Trophoblast cell (in vitro differentiated cells and primary cell): Measurements from ENCODE around the gene MAT2A.

Source experiments
- DNase-seq, 2 donors: peaks; one replicate each; pipeline ENCODE4 v3.0.0-alpha.2; 2016
- H2AFZ ChIP-seq: 2 replicates; pipeline ENCODE4 v1.6.1; 2013; ENCODE audit warnings: low read length, moderate library complexity, mild to moderate bottlenecking; ENCODE audit not compliant: insufficient read depth, poor library complexity
- H2AK5ac ChIP-seq: 2 replicates; pipeline ENCODE4 v1.6.1; 2013; ENCODE audit warnings: mild to moderate bottlenecking, low read length
- H2BK120ac ChIP-seq: 2 replicates; pipeline ENCODE4 v1.6.1; 2013; ENCODE audit warnings: low read length, mild to moderate bottlenecking, moderate library complexity; ENCODE audit not compliant: insufficient read depth, poor library complexity
- H2BK12ac ChIP-seq: 2 replicates; pipeline ENCODE4 v1.6.1; 2013; ENCODE audit warnings: mild to moderate bottlenecking, low read length, moderate library complexity
- H2BK5ac ChIP-seq: 2 replicates; pipeline ENCODE4 v1.6.1; 2013; ENCODE audit warnings: low read length, low read depth, moderate library complexity, mild to moderate bottlenecking; ENCODE audit not compliant: poor library complexity
- H3K14ac ChIP-seq: 2 replicates; pipeline ENCODE4 v1.6.1; 2013; ENCODE audit warnings: mild to moderate bottlenecking, low read length
- H3K18ac ChIP-seq: 2 replicates; pipeline ENCODE4 v1.6.1; 2013; ENCODE audit warnings: mild to moderate bottlenecking, low read length
- H3K23ac ChIP-seq: 2 replicates; pipeline ENCODE4 v1.6.1; 2013; ENCODE audit warnings: low read length
- H3K27ac ChIP-seq: 2 replicates; pipeline ENCODE4 v1.5.1; 2013; ENCODE audit warnings: low read depth, mild to moderate bottlenecking, inconsistent platforms, low read length, moderate library complexity
- H3K27me3 ChIP-seq: 2 replicates; pipeline ENCODE4 v1.6.1; 2013; ENCODE audit warnings: inconsistent platforms, mild to moderate bottlenecking, low read length, moderate library complexity; ENCODE audit not compliant: insufficient read depth
- H3K36me3 ChIP-seq, 2 experiments: 1 replicate in 1 of 2; 2 replicates in 1 of 2; pipeline ENCODE4 v1.6.1; 2013; ENCODE audit warnings: low read length in 2 of 2, mild to moderate bottlenecking in 2 of 2, moderate library complexity in 1 of 2; ENCODE audit not compliant: insufficient read depth in 2 of 2, control insufficient read depth in 1 of 2
- H3K4ac ChIP-seq: 2 replicates; pipeline ENCODE4 v1.6.1; 2013; ENCODE audit warnings: low read depth, mild to moderate bottlenecking, low read length, moderate library complexity
- H3K4me1 ChIP-seq, 2 experiments: 1 replicate in 1 of 2; 2 replicates in 1 of 2; pipeline ENCODE4 v1.6.1; 2013; ENCODE audit warnings: low read length in 2 of 2, mild to moderate bottlenecking in 2 of 2, moderate library complexity in 1 of 2; ENCODE audit not compliant: insufficient read depth in 2 of 2, control insufficient read depth in 1 of 2
- H3K4me2 ChIP-seq: 2 replicates; pipeline ENCODE4 v1.6.1; 2013; ENCODE audit warnings: inconsistent platforms, mild to moderate bottlenecking, low read length, moderate library complexity
- H3K4me3 ChIP-seq: 2 replicates; pipeline ENCODE4 v1.5.1; 2013; ENCODE audit warnings: mild to moderate bottlenecking, low read depth, low read length, inconsistent platforms
- H3K79me1 ChIP-seq: one replicate; pipeline ENCODE4 v1.6.1; 2013; ENCODE audit warnings: low read length
- H3K79me2 ChIP-seq: 2 replicates; pipeline ENCODE4 v1.6.1; 2013; ENCODE audit warnings: low read length, mild to moderate bottlenecking; ENCODE audit not compliant: control insufficient read depth, insufficient read depth, poor library complexity
- H3K9ac ChIP-seq: 2 replicates; pipeline ENCODE4 v1.6.1; 2013; ENCODE audit warnings: mild to moderate bottlenecking, low read length
- H3K9me3 ChIP-seq: 2 replicates; pipeline ENCODE4 v1.6.1; 2013; ENCODE audit warnings: low read depth, mild to moderate bottlenecking, control low read depth, inconsistent platforms, low read length; ENCODE audit not compliant: insufficient read depth
- H4K12ac ChIP-seq: 2 replicates; pipeline ENCODE4 v1.6.1; 2013; ENCODE audit warnings: low read depth, mild to moderate bottlenecking, low read length, moderate library complexity
- H4K8ac ChIP-seq: 2 replicates; pipeline ENCODE4 v1.6.1; 2013; ENCODE audit warnings: low read depth, mild to moderate bottlenecking, low read length, moderate library complexity
- H4K91ac ChIP-seq: one replicate; pipeline ENCODE4 v1.6.1; 2013; ENCODE audit warnings: low read depth, mild to moderate bottlenecking, low read length, moderate library complexity
- WGBS: extraction: QIAGEN DNeasy Blood & Tissue Kit; methylation state at CpG from one replicate; pipeline ENCODE4 v1.1.7; 2013; ENCODE audit warnings: missing lambda C conversion rate; ENCODE audit not compliant: insufficient read length, insufficient coverage; ENCODE audit errors: extremely low coverage; 5-methylcytosine and 5-hydroxymethylcytosine counted together

MAT2A gene

GRCh38 chr2:85539361-85540132 lies 579 bp downstream of the MAT2A start:
- H3K79me1 ChIP-seq, result peaks cover 21% of the 10 kb centered on the region
- peaks cover 2% of the 10 kb centered on the region for H3K9me3 ChIP-seq
- H3K9ac ChIP-seq, result peak overlapping the region; percentile 99
- H2BK120ac ChIP-seq, result peak overlapping the region; percentile 93
- H2BK12ac ChIP-seq, result peak overlapping the region; percentile 86
- peak overlapping the region; percentile 95 for H2BK5ac ChIP-seq
- H2AK5ac ChIP-seq, result peak overlapping the region; percentile 100
- H4K8ac ChIP-seq, result peak overlapping the region; percentile 91
- H3K18ac ChIP-seq, result peak overlapping the region; percentile 100
- peak overlapping the region; percentile 98 for H4K91ac ChIP-seq
- H3K23ac ChIP-seq, result no peak overlapping the region
- H3K36me3 ChIP-seq, result peaks cover 3 to 27% of the 10 kb centered on the region in 2 experiments
- peak in 1 of 2 donors; percentile 43 for DNase-seq
- no CpG with 5 or more reads among the region's 67 CpGs for WGBS
- peak overlapping the region; percentile 100 for H3K4ac ChIP-seq
- no peaks in the 10 kb centered on the region for H3K27me3 ChIP-seq
- H3K79me2 ChIP-seq, result peaks cover 26% of the 10 kb centered on the region
- peak overlapping the region; percentile 79 for H3K27ac ChIP-seq
- peaks cover 0 to 7% of the 10 kb centered on the region in 2 experiments for H3K4me1 ChIP-seq
- peak overlapping the region; percentile 69 for H3K4me2 ChIP-seq
- H2AFZ ChIP-seq, result peak overlapping the region; percentile 88
- peak overlapping the region; percentile 100 for H3K14ac ChIP-seq
- H4K12ac ChIP-seq, result peak overlapping the region; percentile 95
- H3K4me3 ChIP-seq, result peak overlapping the region; percentile 96

GRCh38 chr2:85540133-85540648 lies 1.2 kb downstream of the MAT2A start:
- Histone ChIP-seq H3K36me3 (peaks cover 5 to 32% of the 10 kb centered on the region in 2 experiments), H2BK5ac (no peak overlapping the region), H2AFZ (no peak overlapping the region), H3K4ac (peak overlapping the region; percentile 100), H2AK5ac (no peak overlapping the region), H3K9ac (peak overlapping the region; percentile 99), H3K79me2 (peaks cover 26% of the 10 kb centered on the region), H3K4me1 (peaks cover 0 to 7% of the 10 kb centered on the region in 2 experiments), H3K4me2 (peak overlapping the region; percentile 69), H3K4me3 (peak overlapping the region; percentile 96), H4K12ac (no peak overlapping the region), H3K23ac (no peak overlapping the region), H4K8ac (no peak overlapping the region), H3K79me1 (peaks cover 21% of the 10 kb centered on the region), H3K9me3 (peaks cover 2% of the 10 kb centered on the region), H3K27me3 (no peaks in the 10 kb centered on the region), H3K14ac (no peak overlapping the region), H3K18ac (no peak overlapping the region), H2BK12ac (no peak overlapping the region), H4K91ac (no peak overlapping the region), H3K27ac (no peak overlapping the region), H2BK120ac (no peak overlapping the region)
- DNase-seq, result no peak
- no CpG with 5 or more reads among the region's 11 CpGs for WGBS

GRCh38 chr2:85541262-85541661 lies 2.3 kb downstream of the MAT2A start:
- Histone ChIP-seq H3K4me2 (peak overlapping the region; percentile 57), H3K27me3 (no peaks in the 10 kb centered on the region), H3K4ac (peak overlapping the region; percentile 84), H3K14ac (no peak overlapping the region), H3K18ac (no peak overlapping the region), H2BK120ac (no peak overlapping the region), H3K79me2 (peaks cover 26% of the 10 kb centered on the region), H3K9ac (no peak overlapping the region), H3K4me1 (peaks cover 0 to 7% of the 10 kb centered on the region in 2 experiments), H2AK5ac (no peak overlapping the region), H2BK12ac (no peak overlapping the region), H3K79me1 (peaks cover 21% of the 10 kb centered on the region), H2BK5ac (no peak overlapping the region), H4K12ac (no peak overlapping the region), H4K91ac (no peak overlapping the region), H3K27ac (no peak overlapping the region), H3K36me3 (peaks cover 9 to 38% of the 10 kb centered on the region in 2 experiments), H3K4me3 (no peak overlapping the region), H4K8ac (no peak overlapping the region), H2AFZ (no peak overlapping the region), H3K23ac (no peak overlapping the region), H3K9me3 (peaks cover 2% of the 10 kb centered on the region)
- no CpG with 5 or more reads among the region's 4 CpGs for WGBS
- no peak for DNase-seq

- no peak overlapping the region for H4K91ac ChIP-seq
- H3K27ac ChIP-seq, result no peak overlapping the region
- H3K14ac ChIP-seq, result no peak overlapping the region
- no peak overlapping the region for H2AK5ac ChIP-seq
- no peak overlapping the region for H3K23ac ChIP-seq
- no peak overlapping the region for H3K4me2 ChIP-seq
- no peaks in the 10 kb centered on the region for H3K27me3 ChIP-seq
- peaks cover 11 to 39% of the 10 kb centered on the region in 2 experiments for H3K36me3 ChIP-seq
- H3K79me2 ChIP-seq, result peaks cover 26% of the 10 kb centered on the region
- peaks cover 0 to 7% of the 10 kb centered on the region in 2 experiments for H3K4me1 ChIP-seq
- H3K79me1 ChIP-seq, result peaks cover 21% of the 10 kb centered on the region
- no CpG with 5 or more reads among the region's 5 CpGs for WGBS
- no peak overlapping the region for H2BK12ac ChIP-seq
- no peak overlapping the region for H3K18ac ChIP-seq
- peaks cover 2% of the 10 kb centered on the region for H3K9me3 ChIP-seq
- no peak overlapping the region for H4K8ac ChIP-seq
- H2AFZ ChIP-seq, result no peak overlapping the region
- H2BK5ac ChIP-seq, result no peak overlapping the region
- H3K4ac ChIP-seq, result no peak overlapping the region
- no peak overlapping the region for H3K4me3 ChIP-seq
- no peak overlapping the region for H2BK120ac ChIP-seq
- no peak overlapping the region for H4K12ac ChIP-seq
- no peak for DNase-seq
- H3K9ac ChIP-seq, result no peak overlapping the region
Observed at GRCh38 chr2:85541753-85542457, 2.9 kb downstream of the MAT2A start.
